GM10266 (cell line): ENCODE data around the gene TBCE.

Source experiments
- DNase-seq: peaks from one replicate; pipeline ENCODE4 v3.0.0; 2012; ENCODE audit errors: extremely low spot score
- CTCF ChIP-seq: IDR thresholded peaks from 2 replicates; pipeline ENCODE4 v1.5.1; 2012; ENCODE audit warnings: mild to moderate bottlenecking, low read depth; ENCODE audit not compliant: control insufficient read depth, insufficient read depth; ENCODE audit errors: missing control alignments

The TBCE gene

GRCh38 chr1:235485558-235485957 lies 118.3 kb downstream of the TBCE start:
- no peak for TF ChIP-seq CTCF
- no peak for DNase-seq

GRCh38 chr1:235486321-235486720 lies 119.1 kb downstream of the TBCE start:
- DNase-seq, result no peak
- TF ChIP-seq CTCF, result no peak

- DNase-seq, result no peak
- no peak for TF ChIP-seq CTCF
Observed at GRCh38 chr1:235491644-235492043, 124.4 kb downstream of the TBCE start.

- no peak for TF ChIP-seq CTCF
- no peak for DNase-seq
Observed at GRCh38 chr1:235494531-235494930, 127.3 kb downstream of the TBCE start.

GRCh38 chr1:235495030-235495429 lies 127.8 kb downstream of the TBCE start:
- TF ChIP-seq CTCF, result no peak
- no peak for DNase-seq

- no peak for TF ChIP-seq CTCF
- DNase-seq, result no peak
Observed at GRCh38 chr1:235495551-235495950, 128.3 kb downstream of the TBCE start.

GRCh38 chr1:235500971-235501540 lies 133.8 kb downstream of the TBCE start:
- no peak for DNase-seq
- no peak for TF ChIP-seq CTCF
